Stimulated activated CD4-positive, alpha-beta T cell treated with anti-CD3 and anti-CD28 coated beads, Interleukin-12 subunit alpha, Interleukin-12 subunit beta, amount 100 ng/mL, for 24 hours (primary cell): ENCODE results near the gene RBM14.
"Not testable (repeated sequence)": the region's sequence is repeated elsewhere in the genome, so short reads cannot be mapped to it uniquely, and the experiment has no call there.

Experiments
- DNase-seq, 2 experiments: peaks; one replicate each; pipeline ENCODE4 v3.0.0-alpha.2; 2020; ENCODE audit warnings: low read depth in 2 of 2

RBM14 gene

GRCh38 chr11:66595245-66595904 lies 21.1 kb upstream of the RBM14 start:
- no peak for DNase-seq

GRCh38 chr11:66598993-66599392 lies 17.4 kb upstream of the RBM14 start:
- no peak for DNase-seq

GRCh38 chr11:66600219-66600618 lies 16.2 kb upstream of the RBM14 start:
- DNase-seq = no peak

- no peak for DNase-seq
These were observed 15.7 kb upstream of the RBM14 start for GRCh38 chr11:66600631-66601233.

- DNase-seq = no peak
These were observed 13.4 kb upstream of the RBM14 start for GRCh38 chr11:66603072-66603471.

- DNase-seq = no peak
These were observed 12.3 kb upstream of the RBM14 start for GRCh38 chr11:66604155-66604554.

GRCh38 chr11:66606608-66607007 lies 9.8 kb upstream of the RBM14 start:
- not testable (repeated sequence) for DNase-seq

GRCh38 chr11:66607126-66607834 lies 9.2 kb upstream of the RBM14 start:
- no peak for DNase-seq

- DNase-seq = no peak
These were observed 6.5 kb upstream of the RBM14 start for GRCh38 chr11:66609721-66610617.

- no peak for DNase-seq
These were observed 4.0 kb upstream of the RBM14 start for GRCh38 chr11:66612458-66612857.

GRCh38 chr11:66614073-66614472 lies 2.4 kb upstream of the RBM14 start:
- DNase-seq = no peak

- no peak for DNase-seq
These were observed 865 bp downstream of the RBM14 start for GRCh38 chr11:66617155-66617834.

GRCh38 chr11:66619080-66619554 lies 2.7 kb downstream of the RBM14 start:
- DNase-seq = no peak

- DNase-seq = no peak
These were observed 8.0 kb downstream of the RBM14 start for GRCh38 chr11:66624450-66624849.

GRCh38 chr11:66625041-66625751 lies 8.8 kb downstream of the RBM14 start:
- no peak for DNase-seq

GRCh38 chr11:66625752-66626149 lies 9.3 kb downstream of the RBM14 start:
- DNase-seq = no peak

GRCh38 chr11:66626382-66626781 lies 10.0 kb downstream of the RBM14 start:
- no peak for DNase-seq

GRCh38 chr11:66626926-66627325 lies 10.5 kb downstream of the RBM14 start:
- no peak for DNase-seq

GRCh38 chr11:66628061-66628603 lies 11.7 kb downstream of the RBM14 start:
- DNase-seq = no peak

- no peak for DNase-seq
These were observed 12.9 kb downstream of the RBM14 start for GRCh38 chr11:66629356-66629755.
